ELR (cell line): ENCODE measurements around the gene PSME1.

Source experiments
- DNase-seq: peaks from one replicate; pipeline ENCODE4 v3.0.0-alpha.2; 2015; ENCODE audit warnings: low read depth

PSME1 gene

GRCh38 chr14:24130380-24130716 is 5.6 kb upstream of the PSME1 start, which contains the start of gene FITM1:
TSS of gene FITM1 (plus strand) at chr14:24130659. CDS start at chr14:24131564, 905 bp downstream.
- DNase-seq: no peak

DNA sequence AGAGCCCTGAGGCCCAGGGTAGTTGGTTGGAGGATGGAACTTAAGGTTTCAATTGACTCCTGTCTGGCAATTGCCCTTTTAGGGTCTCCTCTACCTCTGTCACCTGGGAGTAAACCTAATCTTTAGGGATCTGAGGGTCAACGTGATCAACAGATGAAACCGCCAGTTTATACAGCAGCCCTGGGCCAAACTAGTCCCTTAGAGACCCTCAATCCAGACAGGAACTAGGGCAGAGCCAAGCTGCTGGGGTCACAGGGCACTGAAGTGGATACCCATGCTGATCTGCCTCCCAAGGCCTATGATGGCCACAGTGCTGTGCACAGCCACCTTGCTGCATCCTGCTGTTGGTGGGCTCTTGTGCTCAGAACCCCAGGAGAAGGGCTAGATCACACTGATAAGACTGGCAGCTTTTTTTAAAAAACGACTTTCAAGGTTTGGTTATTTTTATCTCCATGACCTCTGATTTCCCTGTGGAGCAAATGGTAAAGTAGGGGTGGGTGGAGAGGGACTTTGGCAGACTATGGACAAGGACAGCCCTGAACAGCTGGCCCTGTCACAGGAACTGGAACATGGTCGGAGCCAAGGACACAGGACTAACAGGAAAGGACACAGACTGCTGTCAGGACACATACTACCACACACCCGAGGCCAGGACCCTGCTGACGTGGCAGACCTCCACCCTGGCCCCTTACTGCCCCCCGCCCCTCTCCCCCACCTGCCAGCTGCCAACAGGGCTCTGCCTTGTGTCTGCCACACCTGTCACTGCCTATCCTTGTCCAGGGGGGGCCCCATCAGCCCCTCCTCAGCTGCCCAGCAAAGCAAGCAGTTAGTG is 5.1 kb upstream of the PSME1 start:
- no peak for DNase-seq

GRCh38 chr14:24131549-24131966 is 4.4 kb upstream of the PSME1 start:
- DNase-seq: no peak

DNA sequence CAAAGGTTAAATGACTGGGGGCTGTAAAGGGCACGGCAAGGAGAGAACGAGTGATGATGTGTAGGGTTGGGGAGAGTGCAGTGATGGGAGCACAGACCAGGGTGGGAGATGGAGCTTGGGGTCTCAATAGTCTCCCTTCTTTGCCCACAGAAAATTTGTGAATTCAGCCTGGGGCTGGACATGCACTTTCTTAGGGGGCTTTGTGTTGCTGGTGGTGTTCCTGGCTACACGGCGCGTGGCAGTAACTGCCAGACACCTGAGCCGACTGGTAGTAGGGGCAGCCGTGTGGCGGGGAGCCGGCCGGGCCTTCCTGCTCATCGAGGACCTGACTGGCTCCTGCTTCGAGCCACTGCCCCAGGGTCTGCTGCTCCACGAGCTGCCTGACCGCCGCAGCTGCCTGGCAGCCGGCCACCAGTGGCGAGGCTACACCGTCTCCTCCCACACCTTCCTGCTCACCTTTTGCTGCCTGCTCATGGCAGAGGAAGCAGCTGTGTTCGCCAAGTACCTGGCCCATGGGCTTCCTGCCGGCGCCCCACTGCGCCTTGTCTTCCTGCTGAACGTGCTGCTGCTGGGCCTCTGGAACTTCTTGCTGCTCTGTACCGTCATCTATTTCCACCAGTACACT is 3.8 kb upstream of the PSME1 start:
- no peak for DNase-seq

DNA sequence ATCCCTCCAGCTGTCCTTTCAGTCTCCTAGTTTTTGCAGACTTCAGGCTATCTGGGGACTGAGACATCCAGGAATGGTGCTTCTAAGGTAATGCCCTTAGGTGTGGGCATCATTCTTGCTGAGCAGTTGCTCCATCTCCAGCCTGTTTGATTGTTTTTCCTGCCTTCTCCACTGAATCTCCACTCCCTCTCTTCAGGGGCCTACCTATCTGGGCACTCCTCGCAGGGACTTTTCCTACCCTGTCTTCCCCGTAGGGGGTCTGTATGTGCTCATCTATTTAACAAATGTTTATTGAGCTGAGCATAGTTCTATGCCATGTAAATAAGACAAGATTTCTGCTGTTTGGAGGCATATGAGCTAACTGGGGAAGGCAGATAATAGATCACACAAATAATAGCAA is 3.0 kb upstream of the PSME1 start:
- no peak for DNase-seq

- DNase-seq: no peak
Measured at GRCh38 chr14:24133735-24134134, 2.3 kb upstream of the PSME1 start.

GRCh38 chr14:24135584-24135833 is 485 bp upstream of the PSME1 start:
- DNase-seq: no peak

- DNase-seq: no peak
Measured at GRCh38 chr14:24136684-24137528, 912 bp downstream of the PSME1 start.

DNA sequence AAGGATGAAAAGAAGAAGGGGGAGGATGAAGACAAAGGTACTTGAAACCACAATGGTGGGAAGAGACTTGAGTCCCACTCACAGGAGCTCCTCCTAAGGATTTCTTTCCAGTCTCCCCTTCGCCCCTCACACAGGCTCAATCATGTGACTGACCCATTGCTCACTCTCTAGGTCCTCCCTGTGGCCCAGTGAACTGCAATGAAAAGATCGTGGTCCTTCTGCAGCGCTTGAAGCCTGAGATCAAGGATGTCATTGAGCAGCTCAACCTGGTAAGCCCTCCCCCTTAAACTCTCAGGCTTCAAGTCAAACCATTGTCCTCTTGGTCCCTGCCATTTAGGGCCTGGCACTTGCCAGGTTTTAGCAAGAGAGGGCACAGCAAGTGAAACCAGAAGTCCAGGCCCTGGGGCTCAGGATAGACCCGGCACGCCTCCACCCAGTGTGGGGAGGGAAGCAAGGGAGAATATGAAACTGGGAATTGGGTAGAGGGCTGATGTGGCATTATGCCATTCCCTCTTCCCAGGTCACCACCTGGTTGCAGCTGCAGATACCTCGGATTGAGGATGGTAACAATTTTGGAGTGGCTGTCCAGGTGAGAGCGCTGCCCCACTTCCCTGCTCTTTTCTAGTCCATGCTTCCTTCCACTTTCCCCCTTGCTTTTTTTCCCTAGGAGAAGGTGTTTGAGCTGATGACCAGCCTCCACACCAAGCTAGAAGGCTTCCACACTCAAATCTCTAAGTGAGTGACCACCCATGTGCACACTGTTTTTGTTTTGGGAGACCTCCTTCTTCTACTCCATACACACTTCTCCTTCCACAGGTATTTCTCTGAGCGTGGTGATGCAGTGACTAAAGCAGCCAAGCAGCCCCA is 1.8 kb downstream of the PSME1 start:
- no peak for DNase-seq

- DNase-seq: no peak
Measured at GRCh38 chr14:24138396-24139271, 2.6 kb downstream of the PSME1 start.

GRCh38 chr14:24139272-24139934 is 3.4 kb downstream of the PSME1 start:
- no peak for DNase-seq

DNA sequence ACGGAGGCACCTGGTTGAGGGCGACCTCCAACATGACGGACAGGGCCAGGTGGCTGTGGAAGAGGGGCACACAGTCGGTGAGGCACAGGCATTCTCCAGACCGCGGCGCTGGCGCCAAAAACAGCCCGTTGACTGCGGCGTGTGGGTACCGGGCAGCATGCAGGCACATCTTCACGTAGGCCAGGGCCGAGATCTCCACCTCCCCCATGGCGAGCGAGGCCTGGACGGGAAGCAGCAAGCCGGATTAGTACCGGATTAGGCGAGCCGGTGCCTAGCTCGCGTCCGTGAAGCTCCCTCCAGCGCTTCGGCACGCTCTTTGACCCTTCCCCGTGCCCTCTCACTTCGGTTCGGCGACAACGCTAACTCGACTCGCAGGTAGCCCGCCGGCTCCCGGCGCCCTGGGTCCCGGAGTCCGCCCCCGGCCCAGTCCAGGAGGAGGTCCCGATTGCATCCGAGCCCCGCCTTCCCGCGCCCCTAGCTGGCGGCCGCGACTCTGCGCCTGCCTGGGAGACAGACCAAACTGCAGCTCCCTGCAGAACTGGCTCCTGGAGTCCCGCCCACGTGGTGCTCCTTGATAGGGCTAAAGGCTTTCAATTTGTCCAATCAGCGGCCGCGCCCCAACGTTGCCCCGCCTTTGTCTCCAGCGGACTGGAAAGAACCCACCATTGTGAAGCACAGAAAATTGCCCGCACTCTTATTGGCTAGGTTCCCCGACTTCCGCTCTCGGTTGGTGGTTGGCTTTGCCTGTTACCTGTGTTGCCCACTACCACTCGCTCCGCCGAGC is 5.3 kb downstream of the PSME1 start, which contains the start of gene EMC9:
Gene EMC9, minus strand, starts transcription at position 495 of the 784 bp plus-strand sequence. Its CDS starts 287 bp downstream, at position 208.
- peak; percentile 99 for DNase-seq

- DNase-seq: peak; percentile 61
Measured at GRCh38 chr14:24143511-24143910, 7.5 kb downstream of the PSME1 start.

GRCh38 chr14:24144451-24144850 is 8.5 kb downstream of the PSME1 start:
- DNase-seq: no peak

DNA sequence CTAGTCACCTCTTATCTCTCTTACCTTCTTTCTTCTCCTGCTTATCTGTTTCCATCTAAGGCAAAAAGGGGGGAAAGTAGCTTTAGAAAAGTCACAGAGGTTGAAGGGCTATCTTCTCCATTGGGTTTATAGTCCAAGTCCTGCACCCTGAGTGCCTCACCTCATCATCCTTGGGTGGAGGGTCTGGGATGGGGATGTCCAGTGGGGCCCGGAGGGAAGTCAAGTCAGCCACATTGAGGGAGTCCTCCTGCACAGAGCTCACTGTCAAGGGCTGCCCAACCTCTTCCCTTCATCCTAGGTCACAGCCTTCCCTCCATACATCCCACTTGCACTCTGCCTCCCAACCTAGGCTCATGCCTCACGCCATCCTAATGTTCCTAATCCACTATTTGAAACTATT is 9.2 kb downstream of the PSME1 start:
- DNase-seq: no peak

GRCh38 chr14:24145690-24146452 is 9.9 kb downstream of the PSME1 start:
- DNase-seq: peak; percentile 75

DNA sequence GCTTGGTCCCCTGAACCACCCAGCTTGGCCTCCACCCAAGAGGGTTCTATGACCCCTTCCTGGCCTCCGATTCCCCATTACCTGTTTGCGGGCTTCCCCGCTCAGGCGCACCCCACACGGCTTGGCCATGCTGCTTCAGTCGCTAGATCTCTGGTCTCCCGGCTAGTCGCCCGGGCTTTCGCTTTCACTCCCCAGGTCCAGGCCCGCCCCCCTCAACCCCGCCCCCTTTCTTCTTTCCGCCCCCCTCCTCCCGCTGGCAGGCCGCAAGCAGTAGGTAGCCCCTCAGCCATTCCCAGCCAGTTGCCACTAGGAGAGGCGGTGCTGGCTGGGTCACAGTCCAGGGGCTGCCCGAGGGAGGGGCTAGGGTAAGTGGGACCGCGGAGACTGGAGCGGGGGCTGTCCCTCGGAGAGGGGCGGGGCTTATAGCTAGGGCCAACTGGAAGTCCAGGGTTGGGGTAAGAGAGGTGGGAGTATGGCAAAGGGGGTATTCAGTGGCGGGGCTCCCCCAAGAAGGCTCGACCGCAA is 10.5 kb downstream of the PSME1 start, which contains the start of gene PSME2:
Gene PSME2, minus strand, starts transcription at position 158 of the 525 bp plus-strand sequence. Its CDS starts 29 bp downstream, at position 129.
- peak; percentile 97 for DNase-seq
